HG02571 (cell line): ENCODE measurements around the gene ZSCAN20.
"Not testable (repeated sequence)": the region's sequence is repeated elsewhere in the genome, so short reads cannot be mapped to it uniquely, and the experiment has no call there.

Experiments
- ATAC-seq: cut with Tn5 transposase; IDR thresholded peaks from one replicate; pipeline ENCODE4 v1.9.1; 2021; ENCODE audit warnings: mild to moderate bottlenecking, moderate library complexity; ENCODE audit not compliant: unreplicated experiment

ZSCAN20 gene

GRCh38 chr1:33473900-33474299 lies 1.5 kb downstream of the ZSCAN20 start:
- ATAC-seq: no peak

- ATAC-seq: no peak
These were observed 5.0 kb downstream of the ZSCAN20 start for GRCh38 chr1:33477451-33477850.

- ATAC-seq: no peak
These were observed 10.0 kb downstream of the ZSCAN20 start for GRCh38 chr1:33482412-33482811.

DNA sequence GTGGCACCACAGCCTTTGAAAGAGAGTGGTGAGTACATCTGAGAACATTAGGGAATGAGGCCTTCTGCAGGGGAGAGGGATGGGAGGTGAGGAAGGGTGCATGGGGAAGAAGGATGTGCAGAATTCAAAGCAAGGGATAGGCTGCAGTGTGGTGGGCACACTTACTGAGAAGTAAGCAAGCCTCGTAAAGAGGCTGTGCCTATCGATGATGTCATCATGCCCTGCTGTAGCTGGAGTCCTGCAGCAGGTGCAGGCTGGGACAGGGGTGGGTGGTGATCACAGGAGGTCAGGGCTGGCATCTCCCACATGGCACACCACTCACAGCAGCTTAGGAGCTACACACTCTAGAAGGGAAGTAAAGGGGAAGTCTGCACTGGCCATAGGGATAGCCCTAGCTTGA lies 16.2 kb downstream of the ZSCAN20 start:
- no peak for ATAC-seq

- ATAC-seq: no peak
These were observed 22.5 kb downstream of the ZSCAN20 start for GRCh38 chr1:33494929-33495328.

GRCh38 chr1:33497410-33497809 lies 25.0 kb downstream of the ZSCAN20 start:
- no peak for ATAC-seq

- ATAC-seq: no peak
These were observed 28.1 kb downstream of the ZSCAN20 start for GRCh38 chr1:33500547-33500946.

DNA sequence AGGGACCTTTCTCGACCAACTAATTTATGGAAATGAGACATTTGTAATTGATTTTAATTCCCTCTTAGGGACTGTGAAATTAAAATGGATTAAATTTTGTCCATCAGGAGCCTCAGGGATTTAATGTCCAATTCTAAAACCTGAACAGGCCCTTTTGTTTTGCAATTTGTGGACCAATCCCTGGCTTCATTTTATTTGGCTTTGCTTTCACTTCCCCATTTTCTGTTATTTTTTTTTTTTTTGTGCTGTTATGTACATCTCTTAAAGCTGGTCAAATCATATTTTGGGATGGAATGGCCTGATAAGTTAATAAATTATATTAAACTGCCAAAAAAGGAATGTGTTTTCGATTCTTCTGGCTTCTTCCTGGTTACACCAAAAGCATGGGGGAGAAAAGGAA lies 28.9 kb downstream of the ZSCAN20 start:
- no peak for ATAC-seq

- ATAC-seq: no peak
These were observed 29.3 kb downstream of the ZSCAN20 start for GRCh38 chr1:33501774-33502173.

DNA sequence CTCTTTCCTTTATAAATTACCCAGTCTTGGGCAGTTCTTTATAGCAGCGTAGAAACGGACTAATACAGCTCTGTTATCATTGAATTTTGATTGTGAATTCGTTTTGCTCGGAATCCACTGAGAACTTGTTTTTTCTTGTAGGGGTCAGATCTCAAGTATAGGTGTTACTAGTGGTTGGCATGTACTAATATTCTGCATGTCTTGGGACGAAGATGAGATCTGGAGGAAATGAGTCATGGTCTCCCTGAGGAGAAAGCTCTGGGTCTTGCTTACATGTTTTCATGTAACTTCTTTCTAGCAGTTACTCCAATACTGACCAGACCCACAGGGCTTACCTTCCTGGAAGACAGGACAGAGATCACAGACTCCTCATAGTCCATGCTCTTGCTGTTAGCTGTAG lies 30.3 kb downstream of the ZSCAN20 start:
- no peak for ATAC-seq

DNA sequence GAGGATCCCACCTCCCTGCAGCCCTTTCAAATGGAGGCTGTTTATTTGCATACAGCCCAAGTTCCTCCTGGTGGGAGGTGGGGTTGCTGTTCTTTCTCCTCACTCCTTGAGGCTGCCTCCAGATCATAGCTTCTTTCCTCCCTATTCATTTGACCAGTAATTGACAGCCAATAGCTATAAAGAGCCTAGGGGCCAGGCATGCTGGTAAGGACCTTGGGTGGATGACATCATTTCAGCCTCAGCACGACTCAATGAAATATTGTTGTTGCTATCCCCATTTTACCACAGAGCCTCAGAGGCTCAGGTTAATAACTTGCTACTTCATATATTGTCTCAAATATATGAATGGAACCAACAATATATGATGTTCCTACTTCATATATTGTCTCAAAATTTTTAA lies 31.1 kb downstream of the ZSCAN20 start:
- no peak for ATAC-seq

- no peak for ATAC-seq
These were observed 35.2 kb downstream of the ZSCAN20 start for GRCh38 chr1:33507661-33508060.

- ATAC-seq: no peak
These were observed 35.7 kb downstream of the ZSCAN20 start for GRCh38 chr1:33508151-33508550.

DNA sequence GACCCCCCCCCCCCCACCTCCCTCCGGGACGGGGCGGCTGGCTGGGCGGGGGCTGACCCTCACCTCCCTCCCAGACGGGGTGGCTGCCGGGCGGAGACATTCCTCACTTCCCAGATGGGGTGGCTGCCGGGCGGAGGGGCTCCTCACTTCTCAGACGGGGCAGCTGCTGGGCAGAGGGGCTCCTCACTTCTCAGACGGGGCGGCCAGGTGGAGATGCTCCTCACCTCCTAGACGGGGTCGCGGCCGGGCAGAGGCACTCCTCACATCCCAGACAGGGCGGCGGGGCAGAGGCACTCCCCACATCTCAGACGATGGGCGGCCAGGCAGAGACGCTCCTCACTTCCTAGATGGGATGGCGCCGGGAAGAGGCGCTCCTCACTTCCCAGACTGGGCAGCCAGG lies 36.8 kb downstream of the ZSCAN20 start:
- ATAC-seq: not testable (repeated sequence)

GRCh38 chr1:33512226-33513011 lies 40.0 kb downstream of the ZSCAN20 start:
- no peak for ATAC-seq

GRCh38 chr1:33515112-33515511 lies 42.7 kb downstream of the ZSCAN20 start:
- ATAC-seq: no peak

DNA sequence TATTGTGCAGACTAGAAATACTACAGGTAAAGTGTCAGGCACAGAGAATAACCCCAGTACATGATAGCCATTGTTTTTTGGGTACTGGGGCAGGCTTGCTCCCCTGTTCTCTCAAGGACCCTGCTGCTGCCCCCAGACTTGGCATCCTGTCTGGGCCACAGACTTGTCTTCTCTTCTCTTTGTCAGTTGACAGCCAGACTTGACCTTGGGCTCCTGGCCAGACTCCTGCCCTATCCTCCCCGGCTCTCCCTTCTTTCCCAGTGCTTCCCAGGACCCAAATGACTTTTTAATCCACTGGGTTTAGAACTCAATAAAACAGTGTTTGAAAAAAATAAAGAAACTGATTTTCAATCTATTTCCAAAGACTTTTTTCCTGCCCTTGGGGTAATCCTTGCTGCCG lies 43.2 kb downstream of the ZSCAN20 start:
- ATAC-seq: no peak

- no peak for ATAC-seq
These were observed 44.0 kb downstream of the ZSCAN20 start for GRCh38 chr1:33516428-33516827.

GRCh38 chr1:33516891-33517567 lies 44.6 kb downstream of the ZSCAN20 start:
- no peak for ATAC-seq

- no peak for ATAC-seq
These were observed 45.3 kb downstream of the ZSCAN20 start for GRCh38 chr1:33517596-33518250.

- ATAC-seq: no peak
These were observed 46.9 kb downstream of the ZSCAN20 start for GRCh38 chr1:33519240-33519884.
